GM12865 (cell line): ENCODE data around the gene STK24.
"Not testable (repeated sequence)": the region's sequence is repeated elsewhere in the genome, so short reads cannot be mapped to it uniquely, and the experiment has no call there.

Source experiments
- DNase-seq: peaks from one replicate; pipeline ENCODE4 v3.0.0; 2010; ENCODE audit warnings: low read depth
- H3K4me3 ChIP-seq: 2 replicates; pipeline ENCODE4 v1.5.1; 2011; ENCODE audit warnings: mild to moderate bottlenecking, low read depth, low read length, control low read depth
- CTCF ChIP-seq: IDR thresholded peaks from 2 replicates; pipeline ENCODE4 v1.5.1; 2011; ENCODE audit warnings: low read length, control low read depth, low read depth, inconsistent platforms; ENCODE audit not compliant: insufficient read depth; ENCODE audit errors: missing control alignments

Gene STK24

GRCh38 chr13:98422046-98422445 is 154.9 kb downstream of the STK24 start:
- DNase-seq, result no peak
- no peak overlapping the region for H3K4me3 ChIP-seq
- TF ChIP-seq CTCF, result no peak

- H3K4me3 ChIP-seq, result no peak overlapping the region
- no peak for DNase-seq
- no peak for TF ChIP-seq CTCF
Observed at GRCh38 chr13:98420554-98421175, 156.2 kb downstream of the STK24 start.

- no peak overlapping the region for H3K4me3 ChIP-seq
- DNase-seq, result no peak
- no peak for TF ChIP-seq CTCF
Observed at GRCh38 chr13:98419786-98420553, 156.9 kb downstream of the STK24 start.

GRCh38 chr13:98416408-98416807 is 160.5 kb downstream of the STK24 start:
- no peak for DNase-seq
- H3K4me3 ChIP-seq, result no peak overlapping the region
- no peak for TF ChIP-seq CTCF

GRCh38 chr13:98415326-98416070 is 161.4 kb downstream of the STK24 start:
- no peak for DNase-seq
- no peak overlapping the region for H3K4me3 ChIP-seq
- no peak for TF ChIP-seq CTCF

GRCh38 chr13:98413796-98414195 is 163.1 kb downstream of the STK24 start:
- H3K4me3 ChIP-seq, result no peak overlapping the region
- DNase-seq, result no peak
- TF ChIP-seq CTCF, result no peak

- not testable (repeated sequence) for H3K4me3 ChIP-seq, DNase-seq
Observed at GRCh38 chr13:98413278-98413677, 163.6 kb downstream of the STK24 start.
